ENCODE measurements around the gene WAPL. TPM values are rescaled to one million over a fixed set of nuclear protein-coding genes. Genes with fewer than 3 reads are reported as not detected.

Gene WAPL
- total RNA-seq, 1 donor from 2014 or later = 29.7 TPM

- Histone ChIP-seq H3K4me3 (ENCODE audit: low read depth, low read length) (no peak overlapping the region), H3K27me3 (ENCODE audit: control insufficient read depth, insufficient read depth, low read length) (no peaks in the 10 kb centered on the region)
- no peak for TF ChIP-seq CTCF (IDR thresholded peaks at IDR 0.05; ENCODE audit: insufficient read depth, low read length, poor library complexity, severe bottlenecking)
These were observed 124.5 kb downstream of the WAPL start for GRCh38 chr10:86397120-86397519.

GRCh38 chr10:86393862-86394455 is 127.6 kb downstream of the WAPL start:
- no peak for TF ChIP-seq CTCF (IDR thresholded peaks at IDR 0.05; ENCODE audit: insufficient read depth, low read length, poor library complexity, severe bottlenecking)
- DNase-seq (ENCODE audit: low read depth) = no peak
- no peaks in the 10 kb centered on the region for H3K36me3 ChIP-seq (ENCODE audit: control insufficient read depth, insufficient read depth, low read length)

More at GRCh38 chr10:86397120-86397519, 124.5 kb downstream of the WAPL start:
- DNase-seq (ENCODE audit: low read depth) = no peak
- no peaks in the 10 kb centered on the region for H3K36me3 ChIP-seq (ENCODE audit: control insufficient read depth, insufficient read depth, low read length)

GRCh38 chr10:86393362-86393761 is 128.2 kb downstream of the WAPL start:
- Histone ChIP-seq H3K27me3 (ENCODE audit: control insufficient read depth, insufficient read depth, low read length) (peaks cover 14% of the 10 kb centered on the region), H3K4me3 (ENCODE audit: low read depth, low read length) (no peak overlapping the region), H3K36me3 (ENCODE audit: control insufficient read depth, insufficient read depth, low read length) (no peaks in the 10 kb centered on the region)
- TF ChIP-seq CTCF (IDR thresholded peaks at IDR 0.05; ENCODE audit: insufficient read depth, low read length, poor library complexity, severe bottlenecking) = no peak
- DNase-seq (ENCODE audit: low read depth) = no peak

More at GRCh38 chr10:86393862-86394455, 127.6 kb downstream of the WAPL start:
- H3K27me3 ChIP-seq (ENCODE audit: control insufficient read depth, insufficient read depth, low read length) = peaks cover 13% of the 10 kb centered on the region
- no peak overlapping the region for H3K4me3 ChIP-seq (ENCODE audit: low read depth, low read length)

GRCh38 chr10:86392723-86393094 is 128.9 kb downstream of the WAPL start:
- no peak overlapping the region for H3K4me3 ChIP-seq (ENCODE audit: low read depth, low read length)
- H3K27me3 ChIP-seq (ENCODE audit: control insufficient read depth, insufficient read depth, low read length) = peaks cover 19% of the 10 kb centered on the region
- no peaks in the 10 kb centered on the region for H3K36me3 ChIP-seq (ENCODE audit: control insufficient read depth, insufficient read depth, low read length)
- no peak for DNase-seq (ENCODE audit: low read depth)
- TF ChIP-seq CTCF (IDR thresholded peaks at IDR 0.05; ENCODE audit: insufficient read depth, low read length, poor library complexity, severe bottlenecking) = no peak

- Histone ChIP-seq H3K27me3 (ENCODE audit: control insufficient read depth, insufficient read depth, low read length) (peaks cover 23% of the 10 kb centered on the region), H3K4me3 (ENCODE audit: low read depth, low read length) (no peak overlapping the region), H3K36me3 (ENCODE audit: control insufficient read depth, insufficient read depth, low read length) (no peaks in the 10 kb centered on the region)
- no peak for DNase-seq (ENCODE audit: low read depth)
- TF ChIP-seq CTCF (IDR thresholded peaks at IDR 0.05; ENCODE audit: insufficient read depth, low read length, poor library complexity, severe bottlenecking) = no peak
These were observed 129.4 kb downstream of the WAPL start for GRCh38 chr10:86391986-86392722.
